K562 (cell line): Measurements from ENCODE around the gene OSBP2.

ENCODE experiments used
- ARHGAP35 ChIP-seq: fragments of 450-650 bp; IDR thresholded peaks from 2 replicates; pipeline ENCODE4 v1.6.1; 2018; ENCODE audit not compliant: partially characterized antibody
- CBX5 ChIP-seq: IDR thresholded peaks from 2 replicates; pipeline ENCODE4 v1.6.1; 2014; ENCODE audit warnings: low read depth, borderline replicate concordance
- MAFF ChIP-seq: IDR thresholded peaks from 2 replicates; pipeline ENCODE4 v1.6.1; 2012; ENCODE audit warnings: low read length, improper control_type of control experiment
- NFYB ChIP-seq: IDR thresholded peaks from 2 replicates; pipeline ENCODE4 v1.6.1; 2011; ENCODE audit warnings: mild to moderate bottlenecking, moderate library complexity; ENCODE audit not compliant: insufficient read length; ENCODE audit errors: extremely low read depth
- SMARCC2 ChIP-seq: fragments of 450-650 bp; IDR thresholded peaks from 2 replicates; pipeline ENCODE4 v1.6.1; 2017; ENCODE audit warnings: antibody characterized with exemption, moderate library complexity, mild to moderate bottlenecking, low read depth
- TGIF2 ChIP-seq: sonication (generic); formaldehyde crosslinking; IDR thresholded peaks from 2 replicates; pipeline ENCODE4 v1.8.1; 2022; ENCODE audit warnings: mild to moderate bottlenecking, missing genetic modification reagents, moderate library complexity
- ZBTB33 ChIP-seq: sonication (generic); formaldehyde crosslinking; IDR thresholded peaks from 2 replicates; pipeline ENCODE4 v1.8.1; 2023; ENCODE audit warnings: mild to moderate bottlenecking, missing genetic modification reagents
- ZNF239 ChIP-seq: fragments of 250-450 bp; sonication (Bioruptor Pico); IDR thresholded peaks from 2 replicates; pipeline ENCODE4 v1.4.0; 2020; ENCODE audit warnings: mild to moderate bottlenecking

GRCh38 chr22:30892286-30892685 is 197.6 kb downstream of the OSBP2 start:
- TF ChIP-seq NFYB = no peak
- TF ChIP-seq TGIF2 = no peak
- no peak for TF ChIP-seq ARHGAP35
- no peak for TF ChIP-seq CBX5
- TF ChIP-seq MAFF = no peak
- TF ChIP-seq ZBTB33 (CRISPR knock-in tag) = no peak
- TF ChIP-seq SMARCC2 = no peak
- no peak for TF ChIP-seq ZNF239 (CRISPR knock-in tag)
